Islet of Langerhans (tissue), 1 donor: ENCODE measurements around the gene TDRD10.

Source experiments
- FAIRE-seq: peaks from one replicate; lab custom pipeline; 2011; peaks lifted over from hg19 to GRCh38; lab: Jason Lieb, UNC

The TDRD10 gene, protein sequence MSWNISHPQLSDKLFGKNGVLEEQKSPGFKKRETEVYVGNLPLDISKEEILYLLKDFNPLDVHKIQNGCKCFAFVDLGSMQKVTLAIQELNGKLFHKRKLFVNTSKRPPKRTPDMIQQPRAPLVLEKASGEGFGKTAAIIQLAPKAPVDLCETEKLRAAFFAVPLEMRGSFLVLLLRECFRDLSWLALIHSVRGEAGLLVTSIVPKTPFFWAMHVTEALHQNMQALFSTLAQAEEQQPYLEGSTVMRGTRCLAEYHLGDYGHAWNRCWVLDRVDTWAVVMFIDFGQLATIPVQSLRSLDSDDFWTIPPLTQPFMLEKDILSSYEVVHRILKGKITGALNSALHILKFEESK

DNA sequence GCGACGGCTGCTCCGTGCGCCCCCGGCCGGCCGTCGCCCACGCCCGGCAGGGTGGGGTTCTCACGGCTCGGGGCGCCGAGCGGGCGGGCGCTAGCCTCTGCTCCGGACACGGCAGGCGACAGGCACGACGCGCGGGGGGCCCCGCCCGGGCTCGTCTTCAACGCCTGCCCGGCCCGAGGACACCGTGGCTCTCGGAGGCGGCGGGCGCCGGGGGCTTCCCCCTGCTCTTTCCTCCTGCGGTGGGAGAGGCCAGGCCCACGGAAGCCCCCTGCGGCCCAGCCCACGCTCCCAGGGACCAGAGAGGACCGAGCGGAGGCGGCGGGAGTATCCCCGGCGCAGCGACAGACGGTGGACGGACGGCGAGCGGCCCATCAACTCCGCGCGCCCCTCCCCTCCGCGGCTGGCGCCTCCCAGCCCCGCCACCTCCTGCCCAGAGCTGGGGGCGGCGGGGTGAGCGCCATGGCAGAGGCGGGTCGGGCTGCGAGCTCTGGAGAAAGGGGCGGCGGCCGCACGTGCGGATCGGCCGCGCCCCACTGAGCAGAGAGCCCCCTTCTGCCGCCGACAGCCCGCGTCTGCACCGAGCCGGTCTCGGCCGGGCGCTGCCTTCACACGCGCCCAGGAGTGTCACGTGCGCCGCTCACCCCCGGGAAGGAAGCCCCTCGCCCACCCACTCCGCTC lies at the start of gene TDRD10, which contains the start of gene SHE:
Gene TDRD10, plus strand, starts transcription at position 154 of the 678 bp plus-strand sequence. CDS start 4,685 bp downstream, outside the sequence.
Gene SHE, minus strand, starts transcription at position 347 of the 678 bp plus-strand sequence. CDS start 386 bp downstream, outside the sequence.
- FAIRE-seq, result no peak

DNA sequence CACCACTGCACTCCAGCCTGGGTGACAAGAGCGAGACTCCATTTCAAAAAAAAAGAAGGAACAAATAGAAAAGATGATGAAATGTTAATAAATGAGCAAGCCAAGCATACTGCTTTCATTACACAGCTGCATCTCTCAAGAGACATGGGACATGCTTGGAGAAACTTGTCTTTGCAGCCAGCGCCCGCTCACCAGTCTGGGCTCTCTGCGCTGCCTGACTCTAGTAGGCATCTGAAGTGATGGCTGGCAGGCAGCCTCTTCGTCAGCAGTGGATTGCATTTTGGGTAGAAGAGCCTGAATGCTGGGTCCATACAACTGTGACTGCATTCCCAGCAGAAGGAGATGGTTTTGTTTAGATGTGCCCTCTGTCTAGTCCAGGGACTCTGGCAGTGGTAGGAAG lies 48.9 kb upstream of the TDRD10 start:
- no peak for FAIRE-seq

DNA sequence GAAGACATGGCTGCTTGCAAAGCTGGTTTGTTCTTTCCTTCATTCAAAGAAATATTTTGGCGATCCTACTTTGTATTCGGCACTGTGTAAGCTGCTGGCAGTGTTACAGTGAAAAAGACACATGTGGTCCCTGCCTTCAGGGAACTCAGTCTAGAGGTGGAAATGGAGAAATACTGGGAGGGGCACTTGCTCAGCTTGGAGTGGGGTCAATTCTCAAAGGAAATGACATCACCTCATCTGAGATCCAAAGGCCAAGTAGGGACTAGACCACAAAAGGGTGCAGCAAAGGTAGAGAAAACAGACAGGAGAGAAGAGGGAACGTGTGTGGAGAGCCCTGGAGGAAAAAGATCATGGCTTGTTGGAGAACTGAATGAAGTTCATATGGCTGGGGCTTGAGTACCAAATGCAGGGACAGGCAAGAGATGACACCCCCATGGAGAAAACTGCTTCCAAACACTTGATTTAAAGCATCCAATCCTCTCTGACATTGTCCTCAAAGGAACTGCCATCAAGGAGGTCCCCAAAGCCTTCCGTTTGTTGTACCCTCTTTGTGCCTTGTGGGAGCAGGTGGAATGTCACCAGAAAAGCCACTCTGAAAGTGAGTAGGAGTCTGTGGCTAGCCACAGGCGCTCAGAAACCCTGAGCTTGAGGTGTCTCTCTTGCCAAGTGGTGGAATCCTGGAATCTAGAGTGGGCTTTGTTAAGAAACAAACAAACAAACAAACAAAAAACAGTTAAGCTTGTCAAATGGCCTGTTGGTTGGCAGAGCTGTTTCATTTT lies 48.3 kb upstream of the TDRD10 start:
- FAIRE-seq, result no peak

DNA sequence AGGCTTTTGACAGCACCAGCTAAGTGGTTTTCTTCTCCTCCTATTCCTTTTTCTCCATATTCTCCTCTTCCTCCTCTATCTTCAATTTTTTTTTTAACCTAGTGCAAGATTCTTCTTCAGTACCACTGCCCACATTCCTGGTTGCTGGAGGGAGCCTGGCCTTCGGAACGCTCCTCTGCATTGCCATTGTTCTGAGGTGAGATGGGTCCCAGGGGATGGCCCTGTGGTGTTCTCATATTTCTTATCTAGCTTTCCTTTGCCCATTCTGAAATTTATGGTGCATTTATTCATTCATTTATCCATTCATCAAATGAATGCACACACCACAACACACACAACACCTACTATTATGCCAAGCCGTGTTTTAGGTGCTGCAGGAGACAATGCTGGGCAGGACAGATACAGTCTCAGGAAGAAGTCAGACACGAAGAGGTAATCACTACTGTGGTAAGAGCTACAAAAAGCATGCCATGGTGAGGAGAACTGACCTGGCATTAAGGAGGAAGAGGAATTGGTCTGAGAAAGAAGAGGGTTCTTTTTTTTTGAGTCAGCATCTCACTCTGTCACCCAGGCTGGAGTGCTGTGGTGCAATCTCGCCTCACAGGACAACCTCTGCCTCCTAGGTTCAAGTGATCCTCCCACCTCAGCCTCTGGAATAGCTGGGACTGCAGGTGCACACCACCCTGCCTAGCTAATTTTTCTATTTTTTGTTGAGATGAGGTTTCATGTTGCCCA lies 47.5 kb upstream of the TDRD10 start:
- FAIRE-seq, result no peak

DNA sequence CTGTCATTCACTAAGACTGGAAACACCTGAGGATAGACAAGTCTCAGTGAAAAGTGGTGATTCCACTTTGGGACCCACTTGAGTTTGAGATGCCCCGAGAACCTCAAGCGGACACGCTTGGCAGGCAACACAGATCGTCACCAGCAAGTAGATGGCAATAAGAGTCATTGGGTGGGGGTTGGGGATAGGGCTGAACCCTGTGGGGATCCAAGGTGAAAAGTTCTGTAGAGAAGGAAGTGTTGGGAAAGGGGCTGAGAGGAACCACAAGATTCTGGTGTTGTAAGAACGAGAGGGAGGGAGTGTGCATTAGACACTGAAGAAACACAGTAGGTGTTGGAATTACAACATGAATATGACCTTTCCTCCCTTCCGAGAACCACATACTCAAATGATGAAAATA lies 45.4 kb upstream of the TDRD10 start:
- FAIRE-seq, result no peak

DNA sequence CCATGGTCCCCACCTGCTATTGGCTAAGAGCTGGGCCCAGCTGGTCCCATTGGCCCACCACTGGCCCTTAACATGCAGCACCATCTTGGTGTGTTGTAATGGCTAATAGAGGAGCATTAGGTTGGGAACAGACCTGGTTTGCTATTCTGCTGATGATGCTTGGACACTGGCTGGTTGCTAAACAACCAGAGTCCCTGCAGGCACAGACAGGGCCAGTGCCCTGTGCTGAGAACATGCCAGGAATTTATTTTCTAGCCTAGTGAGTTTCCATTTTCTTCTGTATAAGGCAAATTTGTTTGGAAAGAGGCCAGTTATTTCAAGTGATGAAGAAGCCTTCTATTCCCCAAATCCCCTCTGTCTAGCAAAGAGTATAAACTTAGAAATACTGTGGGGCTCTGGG lies 42.9 kb upstream of the TDRD10 start:
- FAIRE-seq, result no peak

DNA sequence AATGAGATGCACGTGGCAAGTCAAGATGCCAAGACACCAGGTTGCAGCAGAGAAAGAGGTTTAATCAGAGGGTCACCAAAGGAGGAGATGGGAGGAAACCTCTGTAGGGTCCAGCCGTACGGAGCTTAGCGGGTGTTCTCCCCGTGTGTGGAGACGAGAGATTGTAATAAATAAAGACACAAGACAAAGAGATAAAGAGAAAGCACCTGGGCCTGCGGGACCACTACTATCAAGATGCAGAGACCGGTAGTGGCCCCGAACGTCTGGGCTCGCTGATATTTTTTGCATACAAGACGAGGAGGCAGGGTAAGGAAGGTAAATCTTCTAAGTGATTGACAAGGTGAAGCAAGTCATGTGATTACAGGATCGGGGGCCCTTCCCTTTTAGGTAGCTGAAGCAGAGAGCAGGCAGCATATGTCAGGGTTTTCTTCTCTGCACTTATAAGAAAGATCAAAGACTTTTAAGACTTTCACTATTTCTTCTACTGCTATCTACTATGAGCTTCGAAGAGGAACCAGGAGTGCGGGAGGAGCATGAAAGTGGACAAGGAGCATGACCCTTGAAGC lies 41.2 kb upstream of the TDRD10 start:
- no peak for FAIRE-seq

DNA sequence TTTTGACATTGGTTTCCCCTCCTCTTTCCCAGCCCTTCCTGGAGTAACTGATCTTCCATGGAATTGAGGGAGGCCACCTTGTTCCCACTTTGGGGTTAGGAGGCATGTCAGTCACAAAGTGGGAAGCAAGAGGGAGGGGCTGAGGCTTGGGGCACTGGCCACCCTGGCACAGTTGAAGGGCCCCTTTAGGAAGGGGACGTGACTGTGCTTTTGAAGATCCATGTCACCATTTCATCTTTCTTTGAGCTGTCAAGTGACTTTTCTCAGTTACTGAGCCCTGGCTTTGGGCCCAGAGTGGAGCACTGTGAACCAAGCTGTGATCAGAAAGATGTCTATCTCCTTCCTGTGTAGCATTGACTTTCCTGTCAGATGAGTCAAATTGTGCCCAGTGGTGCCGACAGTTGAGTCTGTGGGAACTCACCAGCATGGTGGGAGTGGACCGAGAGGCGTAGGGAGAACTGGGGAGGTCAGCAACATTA lies 38.5 kb upstream of the TDRD10 start:
- FAIRE-seq, result no peak

DNA sequence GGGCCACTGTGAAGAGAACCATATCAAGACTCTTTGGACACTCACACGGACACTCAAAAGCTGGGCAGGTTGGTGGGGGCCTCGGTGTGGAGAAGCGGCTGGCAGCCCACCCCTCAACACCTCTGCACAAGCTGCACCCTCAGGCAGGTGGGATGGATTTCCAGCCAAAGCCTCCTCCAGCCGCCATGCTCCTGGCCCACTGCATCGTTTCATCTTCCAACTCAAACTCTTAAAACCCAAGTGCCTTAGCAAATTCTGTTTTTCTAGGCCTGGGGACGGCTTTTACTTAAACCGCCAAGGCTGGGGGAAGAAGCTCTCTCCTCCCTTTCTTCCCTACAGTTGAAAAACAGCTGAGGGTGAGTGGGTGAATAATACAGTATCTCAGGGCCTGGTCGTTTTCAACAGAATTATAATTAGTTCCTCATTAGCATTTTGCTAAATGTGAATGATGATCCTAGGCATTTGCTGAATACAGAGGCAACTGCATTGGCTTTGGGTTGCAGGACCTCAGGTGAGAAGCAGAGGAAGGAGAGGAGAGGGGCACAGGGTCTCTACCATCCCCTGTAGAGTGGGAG lies 36.3 kb upstream of the TDRD10 start:
- FAIRE-seq, result no peak

DNA sequence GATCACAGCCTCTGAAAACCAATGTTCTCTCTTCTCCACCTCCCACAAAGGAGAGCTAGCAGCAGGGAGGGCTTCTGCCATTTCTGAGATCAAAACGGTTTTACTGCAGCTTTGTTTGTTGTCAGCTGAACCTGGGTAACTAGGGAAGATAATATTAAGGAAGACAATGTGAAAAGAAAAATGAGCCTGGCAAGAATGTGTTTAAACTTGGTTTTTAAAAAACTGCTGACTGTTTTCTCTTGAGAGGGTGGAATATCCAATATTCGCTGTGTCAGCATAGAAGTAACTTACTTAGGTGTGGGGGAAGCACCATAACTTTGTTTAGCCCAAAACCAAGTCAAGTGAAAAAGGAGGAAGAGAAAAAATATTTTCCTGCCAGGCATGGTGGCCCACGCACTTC lies 35.8 kb upstream of the TDRD10 start:
- FAIRE-seq, result no peak

DNA sequence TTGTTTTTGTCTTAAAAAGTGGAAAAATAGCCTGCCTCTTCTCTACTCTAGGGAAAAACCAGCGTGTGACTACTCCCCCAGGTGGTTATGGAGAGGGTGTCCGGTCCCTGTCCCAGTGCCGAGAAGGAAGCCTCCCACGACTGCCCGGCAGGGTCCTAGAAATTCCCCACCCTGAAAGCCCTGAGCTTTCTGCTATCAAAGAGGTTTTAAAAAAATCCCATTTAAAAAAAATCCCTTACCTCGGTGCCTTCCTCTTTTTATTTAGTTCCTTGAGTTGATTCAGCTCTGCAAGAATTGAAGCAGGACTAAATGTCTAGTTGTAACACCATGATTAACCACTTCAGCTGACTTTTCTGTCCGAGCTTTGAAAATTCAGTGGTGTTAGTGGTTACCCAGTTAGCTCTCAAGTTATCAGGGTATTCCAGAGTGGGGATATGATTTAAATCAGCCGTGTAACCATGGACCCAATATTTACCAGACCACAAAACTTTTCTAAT lies 35.0 kb upstream of the TDRD10 start:
- FAIRE-seq, result no peak

DNA sequence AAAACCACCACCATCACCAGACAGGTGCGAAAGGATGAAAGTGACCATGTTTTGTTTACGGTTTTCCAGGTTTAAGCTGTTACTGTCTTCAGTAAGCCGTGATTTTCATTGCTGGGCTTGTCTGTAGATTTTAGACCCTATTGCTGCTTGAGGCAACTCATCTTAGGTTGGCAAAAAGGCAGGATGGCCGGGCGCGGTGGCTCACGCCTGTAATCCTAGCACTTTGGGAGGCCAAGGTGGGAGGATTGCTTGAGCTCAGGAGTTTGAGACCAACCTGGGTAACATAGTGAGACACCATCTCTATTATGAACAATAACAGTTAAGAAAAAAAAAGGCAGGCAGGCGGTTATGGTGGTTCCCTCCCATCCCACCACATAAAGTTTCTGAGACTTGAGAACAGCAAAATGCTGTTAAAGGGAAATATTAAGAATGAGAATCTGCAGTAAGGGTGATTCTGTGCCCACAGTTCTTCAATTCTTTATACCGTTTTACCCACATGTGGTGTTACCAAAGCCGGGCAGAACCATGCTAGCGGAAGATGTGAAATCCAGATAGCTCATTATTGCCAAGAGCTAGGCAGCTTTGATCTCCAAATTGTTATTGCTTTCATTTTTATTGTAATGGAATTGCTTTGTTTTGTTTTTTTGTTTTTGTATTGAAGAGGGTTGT lies 34.5 kb upstream of the TDRD10 start:
- FAIRE-seq, result no peak

DNA sequence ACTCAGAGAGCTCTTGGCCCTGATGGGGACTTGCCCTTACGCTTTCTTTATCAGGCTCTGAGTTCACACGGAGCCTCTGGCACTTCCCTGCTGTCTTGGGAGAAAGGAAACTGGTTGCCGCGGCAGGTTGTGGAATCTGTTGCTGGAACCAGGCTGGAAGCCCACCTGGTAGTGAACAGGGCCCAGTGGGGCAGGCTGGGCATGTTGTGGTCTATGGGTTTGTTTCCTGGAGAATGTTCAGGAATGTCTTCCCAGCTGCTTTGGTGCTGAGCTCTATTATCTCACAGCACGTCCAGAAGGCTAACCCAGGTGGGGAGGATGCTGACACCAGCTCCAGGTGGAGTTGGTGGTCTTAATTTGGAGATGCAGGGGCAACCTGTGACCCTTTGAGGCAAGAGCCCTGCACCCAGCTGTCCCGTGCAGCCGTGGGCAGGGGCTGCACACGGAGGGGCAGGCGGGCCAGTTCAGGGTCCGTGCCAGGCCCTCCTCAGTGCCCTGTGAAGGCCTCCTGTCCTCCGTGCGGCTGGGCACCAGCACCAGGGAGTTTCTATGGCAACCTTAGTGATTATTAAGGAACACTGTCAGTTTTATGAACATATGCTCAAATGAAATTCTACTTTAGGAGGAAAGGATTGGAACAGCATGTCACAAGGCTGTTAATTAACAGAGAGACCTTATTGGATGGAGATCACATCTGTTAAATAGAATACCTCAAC lies 33.3 kb upstream of the TDRD10 start:
- peak; percentile 95 for FAIRE-seq

DNA sequence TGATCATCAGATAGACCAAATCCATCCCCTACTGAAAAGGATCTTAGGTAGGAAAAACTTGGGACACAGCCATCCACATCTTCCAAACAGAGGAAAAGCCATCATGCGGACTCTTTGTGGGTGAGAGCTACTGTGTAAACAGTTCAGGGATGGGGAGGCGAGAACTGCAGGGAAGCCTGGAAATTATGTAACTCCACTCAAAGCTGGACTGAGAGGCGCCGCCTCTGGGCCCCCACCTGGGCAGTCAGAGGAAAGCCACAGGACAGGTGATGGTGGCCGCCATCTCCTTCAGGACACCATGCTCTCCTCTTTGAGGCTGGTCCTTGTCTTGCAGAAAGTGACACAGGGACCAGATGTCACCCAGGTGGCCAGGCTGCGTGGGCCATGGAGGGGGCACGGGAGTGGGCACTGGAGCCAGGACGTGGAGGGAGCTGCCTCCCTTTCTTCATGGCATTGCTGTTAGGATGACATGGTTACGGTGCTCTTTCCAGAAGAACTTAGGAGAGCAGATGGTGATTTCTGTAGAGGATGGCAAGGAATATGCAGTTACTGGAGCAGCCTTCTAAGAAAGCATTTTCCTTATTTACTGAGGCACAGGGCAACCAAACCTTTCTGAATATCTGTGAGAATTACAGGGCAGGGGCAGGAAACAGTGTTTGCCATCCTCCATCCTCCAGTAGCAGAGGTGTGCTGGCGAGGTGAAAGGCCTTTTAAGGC lies 32.0 kb upstream of the TDRD10 start:
- no peak for FAIRE-seq

DNA sequence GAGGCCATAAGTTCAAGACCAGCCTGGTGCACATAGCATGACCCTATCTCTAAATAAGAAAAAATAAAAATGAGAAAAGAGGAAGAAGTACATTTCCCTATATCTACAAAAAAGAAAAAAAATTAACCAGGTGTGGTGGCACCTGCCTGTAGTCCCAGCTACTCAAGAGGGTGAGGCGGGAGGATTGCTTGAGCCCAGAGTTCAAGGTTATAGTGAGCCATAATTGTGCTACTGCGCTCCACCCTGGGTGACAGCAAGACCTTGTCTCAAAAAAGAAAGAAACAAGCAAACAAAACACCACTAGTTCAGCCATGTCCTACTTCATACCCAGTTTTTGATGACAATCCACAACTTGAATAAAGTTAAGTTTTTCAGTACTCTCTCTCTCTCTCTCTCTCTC lies 30.7 kb upstream of the TDRD10 start:
- FAIRE-seq, result no peak

DNA sequence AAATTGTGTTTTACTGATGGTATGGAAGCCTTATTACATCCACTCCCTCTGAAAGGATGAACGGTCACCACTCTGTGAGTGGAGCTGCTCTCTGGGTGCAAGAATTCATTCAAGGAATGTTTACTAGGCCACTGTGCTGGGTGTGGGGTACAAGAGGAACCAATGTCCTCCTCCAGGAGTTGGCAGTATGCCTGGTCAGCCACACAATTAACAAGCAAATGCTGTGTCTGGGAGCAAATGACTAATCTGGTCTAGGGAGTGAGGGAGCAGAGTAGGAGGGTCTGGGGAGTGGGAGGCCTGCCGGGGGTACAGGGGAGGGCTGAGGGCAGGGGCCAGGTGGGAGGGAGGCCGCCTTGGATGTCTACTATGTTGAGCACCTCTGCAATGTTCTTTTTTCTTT lies 27.2 kb upstream of the TDRD10 start:
- FAIRE-seq, result no peak

DNA sequence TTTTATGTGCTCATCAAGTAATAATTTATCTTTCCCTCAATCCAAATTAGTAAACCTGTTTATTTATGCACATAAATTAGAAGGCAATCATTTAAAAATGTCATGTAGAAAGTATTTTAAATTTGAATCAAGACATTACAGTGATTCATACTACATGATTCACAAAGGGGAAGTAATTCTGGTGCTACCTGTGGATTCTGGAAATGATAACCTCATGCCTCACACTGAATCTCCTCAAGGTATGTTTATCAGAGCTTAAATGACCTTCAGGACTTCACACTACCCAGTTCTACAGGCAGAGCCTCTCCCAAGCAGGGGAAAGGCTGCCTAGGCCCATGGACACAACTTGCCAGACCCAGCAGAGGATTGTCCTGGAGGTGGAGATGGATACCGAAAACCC lies 25.2 kb upstream of the TDRD10 start:
- FAIRE-seq, result no peak

DNA sequence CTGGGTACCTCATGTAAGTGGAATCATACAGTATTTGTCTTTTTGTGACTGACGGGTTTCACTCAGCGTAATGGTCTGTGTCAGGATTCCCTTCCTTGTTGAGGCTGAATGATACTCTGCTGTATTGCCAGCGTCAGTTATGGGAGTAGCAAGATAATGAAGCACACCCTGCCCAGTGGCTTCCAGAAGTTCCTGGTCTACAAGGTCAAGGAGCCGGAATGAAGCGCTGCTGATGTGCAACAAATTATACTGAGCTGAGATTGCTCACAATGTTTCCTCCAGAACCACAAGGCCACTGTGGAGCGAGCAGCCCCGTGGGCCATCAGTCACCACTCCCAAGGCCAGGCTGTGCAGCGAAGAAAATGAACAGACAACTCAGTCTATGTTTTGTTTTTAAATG lies 24.0 kb upstream of the TDRD10 start:
- FAIRE-seq, result no peak

DNA sequence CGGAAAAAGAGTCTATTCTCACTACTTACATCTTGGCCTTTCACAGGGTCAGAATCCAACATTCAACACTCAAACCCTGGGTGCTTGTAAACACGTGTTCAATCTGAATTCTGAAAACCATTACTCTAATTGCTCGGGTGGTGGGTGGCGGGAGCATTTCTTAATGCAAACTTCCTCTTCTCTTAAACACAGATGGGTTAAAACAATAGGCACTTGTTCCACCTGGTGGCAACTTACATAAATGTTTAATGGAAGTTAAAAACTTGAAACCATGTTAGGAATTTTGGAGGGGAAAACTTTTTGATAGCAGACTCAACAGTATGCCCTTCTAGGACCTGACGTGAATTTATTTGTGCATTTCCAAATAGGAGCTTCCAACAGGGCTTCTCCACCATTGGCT lies 23.4 kb upstream of the TDRD10 start:
- no peak for FAIRE-seq
